Raji (cell line): ENCODE measurements around the gene ZNF618.

Source experiments
- POLR2A ChIP-seq: IDR thresholded peaks from 2 replicates; pipeline ENCODE4 v1.6.1; 2011; ENCODE audit warnings: low read depth, low read length, control low read depth; ENCODE audit not compliant: insufficient read depth

The ZNF618 gene

DNA sequence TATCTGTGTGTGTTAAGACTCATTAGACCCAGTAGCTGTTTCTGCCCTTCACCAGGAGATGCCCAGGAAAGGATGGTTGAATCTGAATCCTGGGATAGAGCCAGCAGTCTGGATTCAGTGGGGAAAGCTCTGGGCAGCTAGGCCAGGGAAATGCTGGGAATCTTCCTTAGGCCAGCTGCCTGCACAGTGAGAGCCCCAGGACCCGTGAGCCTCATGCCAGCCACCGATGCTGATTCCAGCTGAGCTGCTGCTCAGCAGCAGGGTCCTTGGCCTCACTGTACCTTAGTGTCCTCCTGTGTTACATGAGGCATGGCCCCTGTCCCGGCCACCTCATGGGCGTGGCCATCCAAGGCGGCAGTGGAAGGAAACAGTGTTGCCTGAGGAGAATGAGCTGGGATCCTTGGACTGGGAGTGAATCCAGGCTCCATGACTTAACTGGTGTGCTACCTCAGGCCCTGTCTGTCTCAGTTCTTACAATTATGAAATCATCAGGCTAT is 114.9 kb downstream of the ZNF618 start:
- no peak for TF ChIP-seq POLR2A

DNA sequence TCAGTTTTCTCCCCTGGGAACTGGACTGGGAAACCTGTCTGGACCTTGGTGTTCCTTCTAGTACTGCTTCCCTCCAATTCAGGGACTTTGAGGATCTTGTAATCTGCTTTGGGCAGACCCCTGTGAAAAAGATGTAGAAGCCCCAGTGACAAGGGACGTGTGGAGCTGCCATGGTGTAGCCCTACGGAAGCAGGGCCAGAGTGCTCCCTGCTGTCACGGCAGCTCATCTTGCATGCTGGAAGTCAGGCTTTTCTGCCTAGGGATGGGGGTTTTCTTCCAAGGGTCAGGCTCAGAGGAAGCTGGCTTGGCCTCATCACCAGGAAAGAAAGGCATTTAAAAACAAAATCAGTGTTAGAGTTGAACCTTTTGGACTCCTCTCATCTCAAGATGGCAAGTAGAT is 115.6 kb downstream of the ZNF618 start:
- no peak for TF ChIP-seq POLR2A

DNA sequence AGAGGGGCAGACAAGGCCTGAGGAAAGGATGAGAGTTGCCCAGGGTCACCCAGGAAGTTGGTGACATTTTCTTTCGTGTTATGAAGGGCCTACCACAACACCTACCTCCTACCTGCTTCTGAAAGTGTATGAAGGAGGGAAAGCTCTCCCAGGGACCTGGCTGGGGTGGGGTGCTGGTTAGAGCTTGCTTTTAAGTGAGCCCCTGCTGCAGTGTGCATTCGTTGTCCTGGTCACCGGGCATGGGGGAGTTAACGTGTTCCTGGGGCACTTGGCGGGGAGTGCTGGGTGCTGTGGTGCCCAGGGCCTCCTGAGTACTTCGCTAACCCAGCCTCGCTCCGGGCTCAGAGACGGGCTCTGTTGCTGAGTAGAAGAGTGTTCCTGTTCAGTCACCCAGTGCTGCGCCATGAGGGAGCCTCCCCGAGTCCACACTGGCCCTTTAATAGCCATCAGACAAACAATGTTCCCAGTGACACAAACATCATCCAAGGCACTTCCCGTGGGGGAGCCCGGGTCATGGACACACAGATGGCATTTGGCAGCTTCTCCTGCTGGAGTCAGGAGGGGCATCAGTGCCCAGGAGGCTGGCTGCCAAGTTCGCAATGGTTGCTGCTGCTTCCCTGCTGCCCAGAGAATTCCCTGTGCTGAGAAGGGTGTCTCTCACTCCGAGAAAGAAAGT is 116.3 kb downstream of the ZNF618 start:
- TF ChIP-seq POLR2A: no peak

DNA sequence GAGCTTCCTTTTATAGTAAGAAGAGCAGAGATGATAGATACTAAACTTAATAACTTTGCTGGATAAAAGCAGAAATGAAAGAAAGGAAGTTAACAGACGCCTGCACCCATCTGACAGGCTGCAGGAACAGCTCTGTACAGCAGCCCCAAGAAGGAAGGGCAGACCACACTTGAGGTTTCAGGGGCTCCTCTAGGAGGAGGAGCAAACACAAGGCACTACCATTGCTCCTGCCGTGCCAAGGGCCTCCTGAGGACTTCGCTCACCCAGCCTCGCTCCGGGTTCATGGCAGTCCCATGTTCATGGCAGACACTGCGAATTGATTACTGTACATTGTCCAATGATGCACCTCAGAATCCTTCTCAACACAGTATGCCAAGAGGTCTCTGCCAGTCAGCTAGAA is 116.9 kb downstream of the ZNF618 start:
- TF ChIP-seq POLR2A: no peak

DNA sequence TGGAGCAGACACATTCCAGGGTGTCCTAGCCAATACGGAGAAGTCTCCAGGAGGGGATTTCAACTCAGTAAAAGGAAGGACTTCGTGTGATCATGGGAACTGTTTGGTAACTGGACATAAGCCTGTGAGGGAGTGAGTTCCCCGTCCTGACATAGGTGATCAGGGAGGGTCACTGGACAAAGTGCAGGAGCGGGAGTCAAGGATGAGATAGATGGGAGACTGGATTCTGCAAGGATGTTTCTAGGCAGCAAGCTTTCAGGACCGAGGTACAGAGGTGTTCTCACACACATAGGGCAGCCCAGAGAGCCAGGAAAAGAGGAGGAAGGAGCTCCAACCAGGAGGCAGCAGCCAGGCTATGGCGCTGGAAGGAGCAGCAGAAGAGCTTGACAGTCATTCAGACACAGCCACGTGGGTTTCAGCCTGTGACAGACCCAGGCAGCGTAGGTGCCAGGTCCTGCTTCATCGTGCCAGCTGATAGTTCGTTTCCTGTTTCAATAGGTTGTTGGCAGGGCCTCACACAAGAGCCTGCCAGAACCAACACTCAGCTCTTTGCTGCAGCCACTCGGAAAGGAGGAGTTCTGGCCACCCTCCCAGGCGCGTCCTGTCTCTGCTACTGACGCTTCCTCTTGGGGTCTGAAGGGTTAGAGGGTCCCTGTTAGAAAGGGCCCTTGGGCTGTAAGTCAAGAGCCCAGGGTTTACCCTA is 117.9 kb downstream of the ZNF618 start:
- TF ChIP-seq POLR2A: no peak

DNA sequence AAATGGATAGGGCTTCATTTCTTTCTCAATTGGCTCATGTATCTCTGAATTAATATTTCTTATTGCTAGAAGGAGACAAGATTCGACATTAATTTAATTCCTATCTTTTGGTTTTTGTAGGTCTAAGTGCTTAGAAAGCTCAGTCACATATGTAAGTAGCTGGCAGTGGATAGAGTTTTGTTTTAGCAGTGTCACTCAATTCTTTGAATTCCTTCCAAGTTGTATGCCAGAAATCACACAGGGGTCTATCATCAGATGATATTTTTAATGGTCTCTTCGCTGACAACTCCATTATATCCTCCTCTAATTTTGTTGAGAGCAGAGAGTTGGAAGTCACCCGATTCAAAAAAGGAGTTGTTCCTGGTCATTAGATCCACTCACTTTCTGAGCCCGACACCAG is 119.3 kb downstream of the ZNF618 start:
- TF ChIP-seq POLR2A: no peak

DNA sequence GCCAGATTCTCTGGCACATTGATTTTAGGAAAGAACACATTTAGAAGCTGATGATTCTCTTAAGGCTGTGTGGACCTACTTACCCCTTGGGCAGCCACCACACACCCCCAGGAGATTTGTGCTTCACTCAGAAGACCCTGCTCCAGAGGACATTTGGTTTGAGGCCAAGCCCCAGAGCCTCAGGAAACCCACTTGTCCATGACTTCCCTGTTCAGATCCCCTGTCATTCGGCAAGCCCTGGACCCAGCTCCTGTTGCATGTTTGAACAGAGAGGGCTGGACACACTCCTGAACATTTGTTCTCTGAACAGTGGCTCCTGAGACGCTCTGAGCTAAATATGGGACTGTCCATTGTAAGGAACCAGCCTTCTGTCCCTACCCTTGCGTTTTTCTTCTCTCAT is 119.9 kb downstream of the ZNF618 start:
- no peak for TF ChIP-seq POLR2A

DNA sequence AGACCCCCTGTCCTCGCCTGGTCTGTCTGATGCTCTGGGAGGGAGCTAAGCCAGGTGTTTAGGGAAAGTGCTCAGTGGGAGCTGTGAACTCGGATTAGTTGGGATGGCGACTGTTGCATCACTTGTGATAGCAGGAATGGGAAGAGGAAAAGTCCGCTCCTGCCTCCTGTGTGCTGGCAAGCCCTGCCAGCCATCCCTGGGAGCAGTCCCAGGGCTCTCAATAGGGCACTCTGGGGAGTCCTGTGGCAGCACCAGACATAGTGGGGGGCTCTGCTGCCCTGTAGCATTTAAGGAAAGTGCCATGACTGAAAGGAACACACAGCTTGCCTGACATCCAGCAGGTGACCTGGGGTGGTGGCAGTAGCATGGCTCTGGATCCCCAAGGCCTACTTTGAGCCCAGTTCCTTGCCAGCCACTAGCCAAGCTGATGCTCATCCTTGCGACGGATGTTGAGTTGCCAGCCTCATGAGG is 120.5 kb downstream of the ZNF618 start:
- TF ChIP-seq POLR2A: no peak

DNA sequence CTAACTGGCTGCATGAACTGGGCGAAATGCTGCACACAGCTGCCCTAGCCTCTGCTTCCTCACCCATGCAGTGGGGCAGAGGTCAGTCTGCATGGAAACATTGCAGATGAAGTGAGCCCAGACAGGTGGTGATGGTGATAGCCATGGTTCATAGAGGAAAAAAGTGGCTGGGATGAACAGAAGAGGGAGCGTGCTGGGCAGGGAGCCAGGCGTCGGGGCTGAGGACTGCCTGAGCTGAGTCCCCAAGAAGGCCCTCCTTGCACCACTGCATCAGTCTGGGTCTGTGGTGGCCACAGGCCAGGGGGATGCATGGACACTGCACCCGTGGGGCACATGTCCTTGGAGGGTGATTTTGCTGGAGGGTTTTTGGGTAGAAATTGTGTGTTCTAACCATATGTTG is 121.5 kb downstream of the ZNF618 start:
- TF ChIP-seq POLR2A: no peak

DNA sequence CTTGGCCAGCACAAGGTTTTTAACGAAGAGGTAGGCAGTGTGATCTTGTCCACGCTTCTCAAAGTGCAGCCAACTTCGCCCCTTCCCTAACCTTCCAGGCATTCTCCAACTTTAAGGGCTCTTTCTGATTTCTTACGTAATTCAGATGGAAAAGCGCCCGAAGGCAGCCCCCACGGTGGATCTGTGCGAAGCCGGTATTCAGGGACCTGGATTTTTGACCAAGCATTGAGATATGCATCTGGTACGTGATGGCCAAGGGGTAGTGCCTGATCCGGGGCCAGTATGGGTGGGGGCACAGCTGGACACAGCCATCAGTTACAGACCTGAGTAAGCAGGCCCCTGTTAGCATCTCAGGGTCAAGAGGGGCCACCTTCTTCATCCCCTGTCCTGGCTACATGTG is 122.0 kb downstream of the ZNF618 start:
- no peak for TF ChIP-seq POLR2A

DNA sequence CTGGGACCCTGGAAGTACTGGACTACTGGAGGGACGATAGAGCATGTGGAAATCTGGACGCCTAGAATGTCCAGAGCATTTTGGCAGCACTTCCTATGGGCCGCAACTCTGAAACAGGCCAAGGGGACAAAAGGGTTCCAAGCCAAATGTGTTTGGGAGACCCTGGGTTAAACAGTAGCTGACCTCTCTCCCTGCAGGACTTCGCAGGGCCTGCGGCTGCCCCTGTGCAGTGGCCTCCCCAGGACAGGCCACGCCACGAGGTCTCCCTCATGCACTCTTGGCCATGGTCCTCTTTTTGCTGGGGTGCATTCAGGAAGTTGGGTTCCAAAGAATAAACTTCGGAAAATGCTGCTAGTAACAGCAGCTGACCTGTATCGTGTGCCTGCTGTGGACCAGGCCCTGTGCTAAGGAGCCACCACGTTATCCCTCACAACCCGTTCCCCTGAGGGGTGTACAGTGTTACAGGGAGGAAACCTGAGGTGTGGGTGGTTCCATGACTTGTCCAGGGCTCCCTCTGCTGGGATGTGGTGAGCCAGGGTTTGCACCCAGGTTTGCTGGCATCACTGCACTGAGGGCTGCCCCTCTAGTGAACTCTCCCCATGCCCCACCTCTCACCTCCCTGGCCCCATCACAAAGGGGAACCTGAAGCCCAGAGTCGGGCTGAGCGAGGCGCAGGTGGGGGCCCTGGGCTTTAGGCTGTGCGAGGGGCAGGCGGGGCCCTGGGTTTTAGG is 122.6 kb downstream of the ZNF618 start:
- TF ChIP-seq POLR2A: no peak

DNA sequence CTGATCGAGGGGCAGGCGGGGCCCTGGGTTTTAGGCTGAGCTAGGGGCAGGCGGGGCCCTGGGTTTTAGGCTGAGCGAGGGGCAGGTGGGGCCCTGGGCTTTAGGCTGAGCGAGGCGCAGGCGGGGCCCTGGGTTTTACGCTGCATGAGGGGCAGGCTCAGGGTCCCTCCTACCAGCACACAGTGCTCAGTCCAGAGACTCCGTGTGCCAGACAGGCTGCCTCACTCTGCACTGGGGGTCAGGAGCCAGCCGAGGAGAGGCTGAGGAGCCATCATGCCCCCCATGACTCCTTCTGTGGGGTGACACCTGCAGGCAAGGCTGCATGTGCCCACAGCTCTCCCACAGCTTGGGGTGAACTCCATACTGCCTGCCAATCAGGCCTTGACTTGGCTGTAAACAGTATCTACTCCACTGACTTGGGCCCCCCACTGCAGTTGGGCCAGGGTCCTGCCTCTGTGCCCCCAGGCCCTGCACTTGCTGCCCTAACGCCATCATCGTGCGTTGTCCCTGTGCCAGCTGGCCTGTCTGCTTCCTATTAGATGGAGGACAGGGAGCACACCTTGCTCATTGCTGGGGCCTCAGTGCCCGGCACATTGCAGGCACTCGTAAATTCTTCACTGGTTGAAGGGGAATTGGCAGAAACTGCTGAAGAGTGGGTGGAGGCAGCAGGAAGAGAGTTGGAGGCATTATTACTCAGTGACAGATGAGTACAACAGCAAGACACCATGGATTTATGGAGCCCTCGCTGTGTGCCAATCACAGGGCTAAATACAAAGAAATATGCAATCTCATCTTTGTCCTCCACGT is 123.3 kb downstream of the ZNF618 start:
- TF ChIP-seq POLR2A: no peak

DNA sequence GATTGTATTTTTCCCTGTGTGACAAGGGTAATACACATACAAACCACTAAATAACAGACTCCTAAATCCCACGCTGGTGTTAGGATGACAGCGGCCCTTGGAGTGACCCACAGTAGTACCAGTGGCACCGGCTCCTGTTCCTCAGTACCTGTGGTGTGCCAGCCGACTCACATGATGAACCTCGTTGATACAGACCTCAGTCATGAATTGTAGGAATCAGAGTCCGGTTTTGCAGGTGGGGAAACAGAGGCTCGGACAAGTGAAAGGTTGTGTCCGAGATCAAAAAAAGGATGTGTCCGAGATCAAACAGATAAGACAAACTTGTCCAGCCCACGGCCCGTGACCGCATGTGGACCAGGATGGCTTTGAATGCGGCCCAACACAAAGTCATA is 124.0 kb downstream of the ZNF618 start:
- TF ChIP-seq POLR2A: no peak

DNA sequence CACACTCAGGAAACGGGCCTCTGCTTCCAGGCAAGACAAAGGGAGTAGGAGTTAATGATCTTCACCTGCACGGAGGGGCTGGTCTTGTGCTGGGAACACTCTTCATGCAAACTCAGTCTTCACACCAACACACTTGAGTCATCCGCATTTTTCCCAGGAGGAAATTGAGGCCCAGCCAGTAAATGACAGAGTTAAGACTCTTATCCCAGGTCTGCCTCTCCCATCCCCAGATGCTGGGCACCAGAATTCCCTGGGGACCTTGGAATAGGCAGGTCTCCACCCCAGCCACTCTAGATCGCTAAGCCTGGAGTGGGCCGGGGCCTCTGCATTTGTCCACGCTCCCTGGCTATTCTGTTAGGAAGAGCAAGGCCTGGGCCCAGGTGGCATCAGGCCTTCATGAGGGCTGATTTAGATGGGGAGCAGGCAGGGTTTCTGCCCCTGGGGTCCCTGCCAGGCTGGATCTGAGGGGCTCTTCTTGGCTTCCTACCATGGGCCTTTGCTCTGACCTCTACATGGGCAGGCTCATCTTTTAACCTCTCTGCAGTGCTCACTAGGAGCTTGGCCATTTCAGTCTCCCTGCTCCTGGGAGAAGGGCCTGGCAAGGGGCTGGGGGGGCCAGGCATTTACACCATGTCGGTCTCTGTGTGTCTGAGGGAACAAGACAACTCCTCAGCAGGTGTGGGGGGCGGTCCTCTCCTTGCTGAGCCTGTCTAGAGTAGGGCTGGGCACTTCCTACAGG is 124.7 kb downstream of the ZNF618 start:
- no peak for TF ChIP-seq POLR2A

DNA sequence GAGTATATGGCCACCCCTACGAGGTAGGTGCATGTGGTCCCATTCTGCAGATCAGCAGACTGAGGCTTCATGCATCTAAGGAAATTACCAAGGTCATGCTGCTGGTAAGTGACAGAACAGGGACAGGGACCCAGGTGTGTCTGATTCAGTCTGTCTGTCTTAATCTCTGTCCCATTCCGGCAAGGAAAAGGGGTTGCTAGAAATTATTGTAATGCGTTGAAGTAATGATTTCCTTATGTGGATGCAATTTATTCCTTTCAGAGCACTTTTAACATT is 125.2 kb downstream of the ZNF618 start:
- no peak for TF ChIP-seq POLR2A
